ENCODE results near the gene CTNS.
"Not testable (repeated sequence)": the region's sequence is repeated elsewhere in the genome, so short reads cannot be mapped to it uniquely, and the experiment has no call there.

DNA sequence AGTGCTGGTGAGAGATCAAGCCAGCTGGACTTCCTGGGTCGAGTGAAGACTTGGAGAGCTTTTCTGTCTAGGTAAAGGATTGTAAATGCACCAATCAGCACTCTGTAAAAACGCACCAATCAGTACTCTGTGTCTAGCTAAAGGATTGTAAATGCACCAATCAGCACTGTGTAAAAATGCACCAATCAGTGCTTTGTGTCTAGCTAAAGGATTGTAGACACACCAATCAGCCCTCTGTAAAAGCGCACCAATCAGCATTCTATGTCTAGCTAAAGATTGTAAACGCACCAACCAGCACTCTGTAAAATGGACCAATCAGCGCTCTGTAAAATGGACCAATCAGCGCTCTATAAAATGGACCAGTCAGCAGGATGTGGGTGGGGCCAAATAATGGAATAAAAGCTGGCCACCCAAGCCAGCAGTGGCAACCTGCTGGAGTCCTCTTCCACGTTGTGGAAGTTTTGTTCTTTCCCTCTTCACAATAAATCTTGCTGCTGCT is 65.5 kb downstream of the CTNS start:
- TF ChIP-seq, protein P1, sequence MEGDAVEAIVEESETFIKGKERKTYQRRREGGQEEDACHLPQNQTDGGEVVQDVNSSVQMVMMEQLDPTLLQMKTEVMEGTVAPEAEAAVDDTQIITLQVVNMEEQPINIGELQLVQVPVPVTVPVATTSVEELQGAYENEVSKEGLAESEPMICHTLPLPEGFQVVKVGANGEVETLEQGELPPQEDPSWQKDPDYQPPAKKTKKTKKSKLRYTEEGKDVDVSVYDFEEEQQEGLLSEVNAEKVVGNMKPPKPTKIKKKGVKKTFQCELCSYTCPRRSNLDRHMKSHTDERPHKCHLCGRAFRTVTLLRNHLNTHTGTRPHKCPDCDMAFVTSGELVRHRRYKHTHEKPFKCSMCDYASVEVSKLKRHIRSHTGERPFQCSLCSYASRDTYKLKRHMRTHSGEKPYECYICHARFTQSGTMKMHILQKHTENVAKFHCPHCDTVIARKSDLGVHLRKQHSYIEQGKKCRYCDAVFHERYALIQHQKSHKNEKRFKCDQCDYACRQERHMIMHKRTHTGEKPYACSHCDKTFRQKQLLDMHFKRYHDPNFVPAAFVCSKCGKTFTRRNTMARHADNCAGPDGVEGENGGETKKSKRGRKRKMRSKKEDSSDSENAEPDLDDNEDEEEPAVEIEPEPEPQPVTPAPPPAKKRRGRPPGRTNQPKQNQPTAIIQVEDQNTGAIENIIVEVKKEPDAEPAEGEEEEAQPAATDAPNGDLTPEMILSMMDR (tag by site-specific recombination; IDR thresholded peaks at IDR 0.05), result not testable (repeated sequence)
- not testable (repeated sequence) for TF ChIP-seq KLF1 (tag by site-specific recombination; IDR thresholded peaks at IDR 0.05)

Data from HEK293 (cell line).